DOHH2 (cell line): Measurements from ENCODE around the gene SLC2A13.

Experiments used
- CTCF ChIP-seq: fragments of 200-600 bp; sonication (generic); IDR thresholded peaks from one replicate; pipeline ENCODE4 v1.5.1; 2014; ENCODE audit warnings: antibody characterized with exemption, mild to moderate bottlenecking, low read depth, low read length; ENCODE audit not compliant: poor library complexity, severe bottlenecking
- EZH2phosphoT487 ChIP-seq: fragments of 200-600 bp; sonication (generic); IDR thresholded peaks from 2 replicates; pipeline ENCODE4 v1.6.1; 2017; ENCODE audit warnings: borderline replicate concordance, mild to moderate bottlenecking, antibody characterized with exemption, low read length, moderate library complexity, mixed read lengths

- TF ChIP-seq CTCF (no peak), EZH2phosphoT487 (no peak)
These were observed 333.0 kb downstream of the SLC2A13 start for GRCh38 chr12:39772821-39773259.
